K562 (cell line): ENCODE results near the gene ELP1. TPM values are rescaled to one million over a fixed set of nuclear protein-coding genes. Genes with fewer than 3 reads are reported as not detected.

Experiments
- BRCA1 ChIP-seq, 2 experiments: fragments of 450-650 bp in 1 of 2; sonication (generic) in 1 of 2; formaldehyde crosslinking in 1 of 2; IDR thresholded peaks; 2 replicates each; pipeline versions ENCODE4 v1.5.0 to v1.6.1; 2017 to 2020; ENCODE audit warnings: mild to moderate bottlenecking in 1 of 2, missing genetic modification reagents in 1 of 2
- CCAR2 ChIP-seq: fragments of 200-400 bp; formaldehyde crosslinking; IDR thresholded peaks from 2 replicates; pipeline ENCODE4 v1.6.1; 2017; ENCODE audit warnings: mild to moderate bottlenecking, low read depth, low read length
- CEBPZ ChIP-seq: fragments of 150-350 bp; IDR thresholded peaks from 2 replicates; pipeline ENCODE4 v1.6.1; 2014; ENCODE audit warnings: low read depth, mild to moderate bottlenecking, low read length, borderline replicate concordance
- ELF2 ChIP-seq: fragments of 250-450 bp; sonication (Bioruptor Pico); IDR thresholded peaks from 2 replicates; pipeline ENCODE4 v1.5.0; 2021; ENCODE audit warnings: mild to moderate bottlenecking
- ELF4 ChIP-seq: fragments of 450-650 bp; formaldehyde crosslinking; IDR thresholded peaks from 2 replicates; pipeline ENCODE4 v1.4.0; 2022; ENCODE audit warnings: missing genetic modification characterization
- EZH2 ChIP-seq: IDR thresholded peaks from 2 replicates; pipeline ENCODE4 v1.6.1; 2012; ENCODE audit warnings: low read depth, mild to moderate bottlenecking, inconsistent platforms, low read length, borderline replicate concordance
- FOS ChIP-seq: IDR thresholded peaks from 3 replicates; pipeline ENCODE4 v1.6.1; 2011; ENCODE audit not compliant: insufficient read length; ENCODE audit errors: extremely low read depth
- GTF2A2 ChIP-seq: IDR thresholded peaks from 2 replicates; pipeline ENCODE4 v1.6.1; 2016; ENCODE audit warnings: mild to moderate bottlenecking, missing genetic modification characterization, missing compliant biosample characterization
- ILF3 ChIP-seq: fragments of 450-650 bp; IDR thresholded peaks from 2 replicates; pipeline ENCODE4 v1.6.1; 2018; ENCODE audit warnings: antibody characterized with exemption, mild to moderate bottlenecking, moderate library complexity, borderline replicate concordance
- MAZ ChIP-seq, 2 experiments: fragments of 450-650 bp in 1 of 2; sonication (generic) in 1 of 2; formaldehyde crosslinking; IDR thresholded peaks in 1 of 2; conservative IDR thresholded peaks in 1 of 2; 2 replicates each; pipeline versions ENCODE4 v1.4.0 to v1.5.0; 2020; ENCODE audit warnings: mild to moderate bottlenecking in 1 of 2, missing genetic modification reagents in 1 of 2
- MTA1 ChIP-seq: fragments of 450-650 bp; IDR thresholded peaks from 2 replicates; pipeline ENCODE4 v1.6.1; 2017; ENCODE audit warnings: borderline replicate concordance
- NONO ChIP-seq, 2 experiments: fragments of 200-400 bp in 1 of 2; fragments of 450-650 bp in 1 of 2; formaldehyde crosslinking in 1 of 2; IDR thresholded peaks; 2 replicates each; pipeline ENCODE4 v1.6.1; 2017; ENCODE audit warnings: low read depth in 2 of 2, mild to moderate bottlenecking in 2 of 2, moderate library complexity in 2 of 2, low read length in 1 of 2
- POLR2AphosphoS2 ChIP-seq: IDR thresholded peaks from 2 replicates; pipeline ENCODE4 v1.6.1; 2012; ENCODE audit warnings: low read length, improper control_type of control experiment
- RNF2 ChIP-seq: sonication (generic); IDR thresholded peaks from 2 replicates; pipeline ENCODE4 v1.6.1; 2016
- SAFB2 ChIP-seq: fragments of 200-400 bp; formaldehyde crosslinking; IDR thresholded peaks from 2 replicates; pipeline ENCODE4 v1.6.1; 2018; ENCODE audit warnings: borderline replicate concordance, low read length, low read depth, moderate library complexity; ENCODE audit not compliant: severe bottlenecking
- SIRT6 ChIP-seq: IDR thresholded peaks from one replicate; pipeline ENCODE4 v1.6.1; 2012; ENCODE audit warnings: low read depth, mild to moderate bottlenecking, control low read depth, inconsistent platforms, low read length, moderate library complexity
- SMARCA5 ChIP-seq: fragments of 450-650 bp; IDR thresholded peaks from 2 replicates; pipeline ENCODE4 v1.6.1; 2016
- THRAP3 ChIP-seq: fragments of 450-650 bp; IDR thresholded peaks from 2 replicates; pipeline ENCODE4 v1.6.1; 2016; ENCODE audit warnings: mild to moderate bottlenecking, inconsistent platforms, borderline replicate concordance
- XRCC4 ChIP-seq: IDR thresholded peaks from one replicate; pipeline ENCODE4 v1.6.1; 2011; ENCODE audit not compliant: insufficient read depth, insufficient read length; ENCODE audit errors: extremely low read depth
- ZNF224 ChIP-seq: sonication (generic); formaldehyde crosslinking; IDR thresholded peaks from 2 replicates; pipeline ENCODE4 v1.8.0; 2022; ENCODE audit warnings: mild to moderate bottlenecking, missing genetic modification reagents
- ZNF277 ChIP-seq: fragments of 250-450 bp; sonication (Bioruptor Pico); IDR thresholded peaks from 2 replicates; pipeline ENCODE4 v1.8.0; 2022; ENCODE audit warnings: inconsistent platforms, mild to moderate bottlenecking, moderate library complexity, borderline replicate concordance
- ZNF354B ChIP-seq: fragments of 250-450 bp; sonication (Bioruptor Pico); IDR thresholded peaks from 2 replicates; pipeline ENCODE4 v1.4.0; 2020
- ZNF584 ChIP-seq: fragments of 200-800 bp; sonication (Bioruptor generic); IDR thresholded peaks from 2 replicates; pipeline ENCODE4 v1.6.1; 2016; ENCODE audit warnings: low read depth, mild to moderate bottlenecking, missing genetic modification characterization, missing compliant biosample characterization
- polyA plus RNA-seq, 8 experiments: library from polyadenylated mRNA; depleted of rRNA in 4 of 8; stranded (reverse) in 5 of 8; unstranded in 3 of 8; fragments of >200 nt; fragmentation: Nextera tagmentation in 2 of 8; fragmentation: Illumina TruSeq in 1 of 8; extraction: Ambion mirVana in 2 of 8; extraction: Trizol in 1 of 8; gene quantifications; 2 replicates each; pipeline versions ENCODE4 v1.2.1 to v1.2.3, GENCODE V29; 2011 to 2014; ENCODE audit warnings: inconsistent platforms in 1 of 8, missing spikeins in 1 of 8
- total RNA-seq, 7 experiments: library from RNA; depleted of rRNA in 6 of 7; stranded (reverse); fragments of >200 nt in 6 of 7; fragmentation: Illumina TruSeq in 2 of 7; extraction: Trizol in 2 of 7; gene quantifications; 2 replicates each; pipeline versions ENCODE4 v1.2.1 to v1.2.3, GENCODE V29; 2011 to 2021; ENCODE audit warnings: low replicate concordance in 1 of 7
- TF ChIP-seq, protein P1 (sequence below), 3 experiments: fragments of 200-800 bp in 1 of 3; sonication (Bioruptor generic) in 1 of 3; sonication (generic) in 1 of 3; formaldehyde crosslinking in 1 of 3; IDR thresholded peaks; 2 replicates each; pipeline versions ENCODE4 v1.6.1 to v1.8.0; 2016 to 2022; ENCODE audit warnings: mild to moderate bottlenecking in 2 of 3, missing compliant biosample characterization in 2 of 3, missing genetic modification characterization in 2 of 3, missing genetic modification reagents in 1 of 3

ELP1 gene
- total and polyA plus RNA-seq, 9 of the 15 experiments (the other 6 are each of a cell fraction or from before 2014, with no cell fraction given): 17.0 to 48.6 (median 39.7) TPM

DNA sequence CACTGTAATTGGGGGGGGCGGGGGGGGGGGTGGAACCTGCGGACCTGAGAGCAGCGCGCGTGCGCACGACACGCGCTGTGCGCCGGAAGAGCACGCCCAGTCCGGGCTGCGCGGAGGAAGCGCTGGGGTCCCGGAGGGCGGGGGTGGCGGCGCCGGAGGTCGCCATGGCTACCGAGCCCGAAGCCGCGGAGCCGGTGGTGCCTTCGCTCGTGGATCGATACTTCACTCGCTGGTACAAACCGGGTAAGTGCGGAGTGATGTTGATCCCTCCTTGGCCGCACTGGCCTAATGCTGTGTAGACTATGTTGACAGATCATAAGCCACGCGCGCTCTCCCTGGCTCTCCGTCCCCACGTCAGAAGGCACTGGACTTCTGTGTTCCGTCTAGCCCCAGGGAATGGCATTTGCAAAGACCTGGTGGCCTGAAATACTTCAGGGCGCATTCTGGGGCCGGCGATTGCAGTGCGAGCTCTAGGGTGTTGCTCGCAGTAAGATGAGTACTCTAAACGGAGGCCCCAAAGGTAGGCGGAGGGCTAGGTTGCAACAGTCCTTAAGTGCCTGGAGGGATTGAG, 484 bp upstream of the ELP1 start, which contains the start of gene ABITRAM (continued):
- no peak for TF ChIP-seq FOS
- TF ChIP-seq, protein P1, sequence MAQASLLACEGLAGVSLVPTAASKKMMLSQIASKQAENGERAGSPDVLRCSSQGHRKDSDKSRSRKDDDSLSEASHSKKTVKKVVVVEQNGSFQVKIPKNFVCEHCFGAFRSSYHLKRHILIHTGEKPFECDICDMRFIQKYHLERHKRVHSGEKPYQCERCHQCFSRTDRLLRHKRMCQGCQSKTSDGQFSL (CRISPR knock-in tag; IDR thresholded peaks at IDR 0.05): peak; percentile 82
- TF ChIP-seq, protein P1 (tag; IDR thresholded peaks at IDR 0.05): no peak; a peak in 2 of 4 replicates
- no peak for TF ChIP-seq EZH2
- TF ChIP-seq THRAP3: no peak
- no peak for TF ChIP-seq ZNF354B (CRISPR knock-in tag)
- TF ChIP-seq SAFB2: no peak
- no peak for TF ChIP-seq ELF4 (CRISPR knock-in tag)
- TF ChIP-seq SMARCA5: no peak
- no peak for TF ChIP-seq GTF2A2 (tag)
- TF ChIP-seq ZNF584 (CRISPR knock-in tag): no peak
- no peak for TF ChIP-seq ZNF224
- TF ChIP-seq MTA1: no peak
- no peak for TF ChIP-seq BRCA1 (IDR thresholded peaks at IDR 0.05)
- TF ChIP-seq BRCA1 (CRISPR knock-in tag; IDR thresholded peaks at IDR 0.05): no peak
- TF ChIP-seq CCAR2: no peak
- TF ChIP-seq ZNF277 (CRISPR knock-in tag): no peak
- peak; percentile 83 to 93; a peak in 2 of 4 replicates for TF ChIP-seq MAZ (CRISPR knock-in tag; conservative IDR thresholded peaks at IDR 0.05 in 1 of 2, IDR thresholded peaks at IDR 0.05 in 1 of 2)
- peak; percentile 77 for TF ChIP-seq ELF2 (CRISPR knock-in tag)
- no peak for TF ChIP-seq ILF3
- no peak for TF ChIP-seq CEBPZ
- no peak for TF ChIP-seq POLR2AphosphoS2
- TF ChIP-seq NONO (IDR thresholded peaks at IDR 0.05; ENCODE audit: low read depth in 2 of 2, low read length in 1 of 2): no peak
- TF ChIP-seq XRCC4: no peak
- TF ChIP-seq SIRT6: no peak
- TF ChIP-seq RNF2: no peak
